ENCODE data around the gene FANK1.
"Not testable (repeated sequence)": the region's sequence is repeated elsewhere in the genome, so short reads cannot be mapped to it uniquely, and the experiment has no call there.

Gene FANK1

GRCh38 chr10:125933693-125934092 lies 37.3 kb downstream of the FANK1 start:
- no peak for DNase-seq

GRCh38 chr10:125936331-125936730 lies 40.0 kb downstream of the FANK1 start:
- DNase-seq = peak; percentile 33

- no peak for DNase-seq
Measured at GRCh38 chr10:125940515-125940914, 44.2 kb downstream of the FANK1 start.

- DNase-seq = no peak
Measured at GRCh38 chr10:125951290-125951689, 54.9 kb downstream of the FANK1 start.

- peak; percentile 30 for DNase-seq
Measured at GRCh38 chr10:125953778-125954385, 57.5 kb downstream of the FANK1 start.

- DNase-seq = no peak
Measured at GRCh38 chr10:125955766-125956165, 59.4 kb downstream of the FANK1 start.

- no peak for DNase-seq
Measured at GRCh38 chr10:125961743-125962142, 65.4 kb downstream of the FANK1 start.

- DNase-seq = no peak
Measured at GRCh38 chr10:125962200-125962599, 65.8 kb downstream of the FANK1 start.

GRCh38 chr10:125964558-125964957 lies 68.2 kb downstream of the FANK1 start:
- no peak for DNase-seq

GRCh38 chr10:125967533-125967932 lies 71.2 kb downstream of the FANK1 start:
- DNase-seq = no peak

- not testable (repeated sequence) for DNase-seq
Measured at GRCh38 chr10:125970077-125970630, 73.8 kb downstream of the FANK1 start.

GRCh38 chr10:125976960-125977605 lies 80.7 kb downstream of the FANK1 start:
- peak; percentile 23 for DNase-seq

- no peak for DNase-seq
Measured at GRCh38 chr10:125979976-125980375, 83.6 kb downstream of the FANK1 start.

GRCh38 chr10:125980521-125981035 lies 84.2 kb downstream of the FANK1 start:
- DNase-seq = peak; percentile 41

- DNase-seq = peak; percentile 89
Measured at GRCh38 chr10:125982260-125982948, 86.0 kb downstream of the FANK1 start.

- no peak for DNase-seq
Measured at GRCh38 chr10:125983161-125983560, 86.8 kb downstream of the FANK1 start.

GRCh38 chr10:125983656-125984055 lies 87.3 kb downstream of the FANK1 start:
- DNase-seq = no peak

GRCh38 chr10:125984346-125984745 lies 88.0 kb downstream of the FANK1 start:
- DNase-seq = no peak

GRCh38 chr10:125984865-125985495 lies 88.6 kb downstream of the FANK1 start:
- DNase-seq = peak; percentile 9

- DNase-seq = no peak
Measured at GRCh38 chr10:125985557-125986240, 89.3 kb downstream of the FANK1 start.

GRCh38 chr10:125989791-125990190 lies 93.4 kb downstream of the FANK1 start:
- DNase-seq = no peak

- DNase-seq = no peak
Measured at GRCh38 chr10:125990974-125991373, 94.6 kb downstream of the FANK1 start.

GRCh38 chr10:125991392-125991791 lies 95.0 kb downstream of the FANK1 start:
- no peak for DNase-seq

All from hematopoietic multipotent progenitor cell treated with erythropoietin and hydrocortisone succinate and interleukin-3 and kit ligand, for 4 days (in vitro differentiated cells).